Spleen (tissue), 7 donors: ENCODE results near the gene CD80.

ENCODE experiments used
- CTCF ChIP-seq, 11 experiments: fragments of 200-600 bp in 7 of 11; fragments of 450-650 bp in 4 of 11; sonication (generic) in 4 of 11; IDR thresholded peaks in 8 of 11; conservative IDR thresholded peaks in 3 of 11; 1 replicate in 7 of 11; 2 replicates in 4 of 11; pipeline versions ENCODE4 v1.4.0 to v1.8.0; 2016 to 2021; ENCODE audit warnings: antibody characterized with exemption in 11 of 11, inconsistent platforms in 4 of 11, mild to moderate bottlenecking in 1 of 11
- POLR2A ChIP-seq, 3 donors: fragments of 450-650 bp; IDR thresholded peaks; one replicate each; pipeline ENCODE4 v1.5.1; 2017; ENCODE audit warnings: antibody characterized with exemption in 3 of 3, mild to moderate bottlenecking in 1 of 3
- POLR2AphosphoS5 ChIP-seq, 3 donors: sonication (generic); formaldehyde crosslinking; IDR thresholded peaks; one replicate each; pipeline ENCODE4 v1.5.1; 2017; ENCODE audit warnings: antibody characterized with exemption in 3 of 3
- donor health status: DM: no; HTN: no; CAD: no; lungs with moderate emphysema.
- donor health status: DM: no; HTN: no; CAD: no.
- donor health status: DM: no; HTN: no; CAD: no.

- TF ChIP-seq POLR2AphosphoS5 (IDR thresholded peaks at IDR 0.05) (no peak), CTCF (IDR thresholded peaks at IDR 0.05 in 8 of 11, conservative IDR thresholded peaks at IDR 0.05 in 3 of 11) (no peak), POLR2A (IDR thresholded peaks at IDR 0.05) (no peak)
Observed at GRCh38 chr3:119557877-119558269, 1.5 kb downstream of the CD80 start.
